Glutamatergic neuron (in vitro differentiated cells): ENCODE data around the gene G6PD. TPM values are rescaled to one million over a fixed set of nuclear protein-coding genes. Genes with fewer than 3 reads are reported as not detected.
"Not testable (repeated sequence)": the region's sequence is repeated elsewhere in the genome, so short reads cannot be mapped to it uniquely, and the experiment has no call there.

ENCODE experiments used
- DNase-seq: peaks from one replicate; pipeline ENCODE4 v3.0.0; 2022
- H3K27ac Mint-ChIP-seq: one replicate; pipeline ENCODE4 v1.8.0; 2020; ENCODE audit warnings: mild to moderate bottlenecking, mixed read lengths, inconsistent platforms; ENCODE audit not compliant: unreplicated experiment
- H3K27me3 Mint-ChIP-seq: one replicate; pipeline ENCODE4 v1.8.0; 2020; ENCODE audit warnings: mild to moderate bottlenecking, moderate library complexity, mixed read lengths, inconsistent platforms; ENCODE audit not compliant: unreplicated experiment
- H3K36me3 Mint-ChIP-seq: one replicate; pipeline ENCODE4 v1.8.0; 2020; ENCODE audit warnings: mild to moderate bottlenecking, mixed read lengths, inconsistent platforms; ENCODE audit not compliant: unreplicated experiment
- H3K4me1 Mint-ChIP-seq: one replicate; pipeline ENCODE4 v1.8.0; 2020; ENCODE audit warnings: mild to moderate bottlenecking, low read depth, mixed read lengths, inconsistent platforms; ENCODE audit not compliant: unreplicated experiment
- H3K4me3 Mint-ChIP-seq: one replicate; pipeline ENCODE4 v1.8.0; 2020; ENCODE audit warnings: mild to moderate bottlenecking, mixed read lengths, inconsistent platforms; ENCODE audit not compliant: unreplicated experiment
- H3K9me3 Mint-ChIP-seq: one replicate; pipeline ENCODE4 v1.8.0; 2020; ENCODE audit warnings: mild to moderate bottlenecking, moderate library complexity, mixed read lengths, inconsistent platforms; ENCODE audit not compliant: unreplicated experiment
- total RNA-seq: library from RNA; stranded (reverse); fragmentation: NEBNext Ultra II Directional; extraction: Animal tissue kit (Norgen Biotek cat#: 25700); gene quantifications from one replicate; pipeline ENCODE4 v1.2.1, GENCODE V29; 2021; ENCODE audit not compliant: unreplicated experiment
- TF ChIP-seq, protein P1 (sequence below): fragments of 200-600 bp; sonication (generic); IDR thresholded peaks from one replicate; pipeline ENCODE4 v1.5.0; 2021; ENCODE audit not compliant: partially characterized antibody, unreplicated experiment

Gene G6PD
- total RNA-seq, 1 donor from 2014 or later: 122 TPM

DNA sequence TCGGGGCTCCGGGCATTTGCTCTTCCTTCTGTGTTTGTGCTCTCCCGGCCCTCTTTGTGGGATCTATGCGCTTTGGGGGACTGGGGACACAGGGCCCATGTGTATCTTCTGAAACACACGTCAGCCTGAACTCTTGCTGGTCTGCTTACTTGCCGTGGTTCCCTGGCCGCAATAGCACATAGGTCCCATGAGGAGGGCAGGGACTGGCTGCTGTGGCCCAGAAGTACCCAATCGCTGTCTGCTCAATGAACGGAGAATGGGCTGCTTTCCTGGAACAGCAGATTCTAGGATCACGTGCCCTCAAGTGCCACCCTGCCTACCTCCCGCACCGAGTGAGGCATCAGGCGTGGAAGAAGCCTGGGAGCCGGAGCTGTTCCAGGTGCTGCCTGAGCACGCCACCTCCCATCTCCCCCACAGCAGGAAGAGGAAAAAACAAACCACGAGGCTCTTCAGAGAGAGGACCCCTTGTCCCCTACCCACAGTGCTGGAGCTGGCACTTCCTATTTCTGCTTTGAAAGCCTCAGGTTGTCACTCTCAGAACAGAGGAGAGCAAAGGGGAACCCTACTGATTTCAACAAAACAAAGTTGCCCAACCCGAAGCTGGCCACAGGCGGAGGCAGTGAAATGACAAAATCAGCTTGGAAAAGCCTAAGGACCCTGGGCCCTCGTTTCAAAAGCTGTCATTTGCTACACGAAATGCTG is 3.8 kb downstream of the G6PD start:
- TF ChIP-seq, protein P1, sequence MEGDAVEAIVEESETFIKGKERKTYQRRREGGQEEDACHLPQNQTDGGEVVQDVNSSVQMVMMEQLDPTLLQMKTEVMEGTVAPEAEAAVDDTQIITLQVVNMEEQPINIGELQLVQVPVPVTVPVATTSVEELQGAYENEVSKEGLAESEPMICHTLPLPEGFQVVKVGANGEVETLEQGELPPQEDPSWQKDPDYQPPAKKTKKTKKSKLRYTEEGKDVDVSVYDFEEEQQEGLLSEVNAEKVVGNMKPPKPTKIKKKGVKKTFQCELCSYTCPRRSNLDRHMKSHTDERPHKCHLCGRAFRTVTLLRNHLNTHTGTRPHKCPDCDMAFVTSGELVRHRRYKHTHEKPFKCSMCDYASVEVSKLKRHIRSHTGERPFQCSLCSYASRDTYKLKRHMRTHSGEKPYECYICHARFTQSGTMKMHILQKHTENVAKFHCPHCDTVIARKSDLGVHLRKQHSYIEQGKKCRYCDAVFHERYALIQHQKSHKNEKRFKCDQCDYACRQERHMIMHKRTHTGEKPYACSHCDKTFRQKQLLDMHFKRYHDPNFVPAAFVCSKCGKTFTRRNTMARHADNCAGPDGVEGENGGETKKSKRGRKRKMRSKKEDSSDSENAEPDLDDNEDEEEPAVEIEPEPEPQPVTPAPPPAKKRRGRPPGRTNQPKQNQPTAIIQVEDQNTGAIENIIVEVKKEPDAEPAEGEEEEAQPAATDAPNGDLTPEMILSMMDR: no peak
- Mint-ChIP-seq H3K27me3 (no peaks in the 10 kb centered on the region), H3K4me3 (no peak overlapping the region), H3K9me3 (peaks cover 1% of the 10 kb centered on the region), H3K27ac (no peak overlapping the region), H3K36me3 (no peaks in the 10 kb centered on the region), H3K4me1 (peaks cover under 1% of the 10 kb centered on the region)
- no peak for DNase-seq

GRCh38 chrX:154541896-154542722 is 4.5 kb downstream of the G6PD start:
- DNase-seq: no peak
- Mint-ChIP-seq H3K27ac (no peak overlapping the region), H3K4me3 (no peak overlapping the region), H3K27me3 (no peaks in the 10 kb centered on the region), H3K9me3 (no peaks in the 10 kb centered on the region), H3K4me1 (no peaks in the 10 kb centered on the region), H3K36me3 (no peaks in the 10 kb centered on the region)
- TF ChIP-seq, protein P1: no peak

GRCh38 chrX:154541589-154541895 is 5.1 kb downstream of the G6PD start:
- DNase-seq: no peak
- H3K4me1 Mint-ChIP-seq: no peaks in the 10 kb centered on the region
- no peak overlapping the region for H3K27ac Mint-ChIP-seq
- TF ChIP-seq, protein P1: no peak
- H3K36me3 Mint-ChIP-seq: no peaks in the 10 kb centered on the region
- no peak overlapping the region for H3K4me3 Mint-ChIP-seq
- no peaks in the 10 kb centered on the region for H3K27me3 Mint-ChIP-seq
- no peaks in the 10 kb centered on the region for H3K9me3 Mint-ChIP-seq

DNA sequence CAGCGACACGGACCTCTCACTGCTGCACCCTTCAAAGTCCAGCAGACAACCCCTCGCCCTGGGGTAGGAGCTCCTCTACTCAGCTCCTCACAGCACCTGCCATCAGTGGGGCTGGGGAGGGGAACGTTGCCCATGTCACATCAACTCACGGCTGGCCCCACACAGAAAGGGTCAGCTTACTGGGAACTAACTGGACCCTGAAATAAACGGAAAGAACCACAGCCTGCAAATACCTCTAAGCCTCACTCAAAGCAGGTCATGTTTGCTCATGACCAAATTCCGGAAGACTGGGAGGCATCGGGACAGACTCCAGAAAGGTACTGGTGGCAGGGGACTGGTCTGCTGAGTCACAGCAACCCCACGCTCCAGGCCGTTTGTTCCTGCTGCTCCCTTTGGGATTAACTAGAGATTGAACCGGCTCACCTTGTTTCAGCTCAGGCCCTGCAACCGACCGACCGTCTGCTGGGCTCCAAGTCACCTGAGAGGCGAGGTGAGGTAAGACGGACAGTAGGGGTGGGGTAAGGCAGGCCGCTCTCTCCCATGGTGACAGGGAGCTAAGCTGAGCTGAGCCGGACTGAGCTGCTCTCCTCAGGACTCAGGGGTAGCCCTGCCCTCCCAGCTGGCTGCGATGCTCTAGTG is 5.6 kb downstream of the G6PD start:
- no peak for DNase-seq
- Mint-ChIP-seq H3K4me1 (no peaks in the 10 kb centered on the region), H3K4me3 (no peak overlapping the region), H3K27ac (no peak overlapping the region), H3K27me3 (no peaks in the 10 kb centered on the region), H3K36me3 (no peaks in the 10 kb centered on the region), H3K9me3 (no peaks in the 10 kb centered on the region)
- TF ChIP-seq, protein P1: no peak

DNA sequence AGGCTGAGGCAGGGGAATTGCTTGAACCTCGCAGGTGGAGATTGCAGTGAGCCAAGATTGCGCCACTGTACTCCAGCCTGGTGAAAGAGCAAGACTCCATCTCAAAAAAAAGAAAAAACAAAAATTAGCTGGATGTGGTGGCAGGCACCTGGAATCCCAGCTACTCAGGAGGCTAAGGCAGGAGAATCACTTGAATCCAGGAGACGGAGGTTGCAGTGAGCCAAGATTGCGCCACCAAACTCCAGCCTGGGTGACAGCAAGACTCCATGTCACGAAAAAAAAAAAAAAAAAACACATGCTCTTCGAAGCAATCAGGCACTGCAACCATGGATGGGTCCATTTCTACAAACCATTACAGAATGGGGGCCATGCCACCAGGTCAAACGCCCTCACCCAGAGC is 6.3 kb downstream of the G6PD start:
- H3K9me3 Mint-ChIP-seq, H3K27me3 Mint-ChIP-seq, H3K4me1 Mint-ChIP-seq, H3K4me3 Mint-ChIP-seq, H3K36me3 Mint-ChIP-seq, DNase-seq, H3K27ac Mint-ChIP-seq: not testable (repeated sequence)
